IMR-90 (cell line): Measurements from ENCODE around the gene TMEM190. TPM values are rescaled to one million over a fixed set of nuclear protein-coding genes. Genes with fewer than 3 reads are reported as not detected.

Source experiments
- ATAC-seq: fragments of 200-7000 bp; cut with Tn5 transposase; 2 replicates; pipeline ENCODE4 v1.9.1; 2020; ENCODE audit warnings: low read depth, mild to moderate bottlenecking, moderate library complexity
- BruUV-seq: library from RNA; stranded (reverse); fragments of 400-500 nt; replicated peaks from 2 replicates; lab custom pipeline; 2021; lab: Mats Ljungman, UMichigan
- CTCF ChIA-PET: fragments of 300-600 bp; formaldehyde crosslinking; extraction: SDS; loops from one replicate; lab custom pipeline; 2021; ENCODE audit warnings: antibody characterized with exemption; lab: Yijun Ruan, JAX
- POLR2A ChIA-PET: fragments of 300-600 bp; sonication (Branson Sonifier 250); formaldehyde crosslinking; loops from one replicate; lab custom pipeline; 2022; ENCODE audit warnings: antibody characterized with exemption; ENCODE audit not compliant: unreplicated experiment; lab: Charles Lee
- DNase-seq: peaks from one replicate; pipeline ENCODE4 v3.0.0; 2013
- H2AFZ ChIP-seq: replicated peaks from 2 replicates; pipeline ENCODE3; 2013; ENCODE audit warnings: low read length, mild to moderate bottlenecking; ENCODE audit not compliant: poor library complexity
- H2AK5ac ChIP-seq: 2 replicates; pipeline ENCODE4 v1.6.1; 2013; ENCODE audit warnings: low read depth, low read length, inconsistent platforms
- H2AK9ac ChIP-seq: replicated peaks from 2 replicates; pipeline ENCODE3; 2013; ENCODE audit warnings: mild to moderate bottlenecking, low read depth, low read length, moderate library complexity; ENCODE audit not compliant: poor library complexity
- H2BK120ac ChIP-seq: 2 replicates; pipeline ENCODE4 v1.6.1; 2013; ENCODE audit warnings: low read depth, low read length, inconsistent platforms
- H2BK15ac ChIP-seq: 3 replicates; pipeline ENCODE4 v1.6.1; 2013; ENCODE audit warnings: low read depth, low read length, inconsistent platforms
- H2BK20ac ChIP-seq: 2 replicates; pipeline ENCODE4 v1.6.1; 2013; ENCODE audit warnings: low read depth, mild to moderate bottlenecking, inconsistent platforms, low read length, moderate library complexity
- H2BK5ac ChIP-seq: 2 replicates; pipeline ENCODE4 v1.6.1; 2013; ENCODE audit warnings: mild to moderate bottlenecking, low read depth, low read length, inconsistent platforms; ENCODE audit not compliant: poor library complexity, severe bottlenecking
- H3K14ac ChIP-seq: replicated peaks from 2 replicates; pipeline ENCODE4 v1.6.1; 2013; ENCODE audit warnings: low read depth, low read length, inconsistent platforms
- H3K18ac ChIP-seq: 2 replicates; pipeline ENCODE4 v1.6.1; 2013; ENCODE audit warnings: low read depth, low read length, control low read depth
- H3K23ac ChIP-seq: 2 replicates; pipeline ENCODE4 v1.6.1; 2013; ENCODE audit warnings: low read depth, low read length, inconsistent platforms
- H3K27ac ChIP-seq: 2 replicates; pipeline ENCODE4 v1.5.1; 2013; ENCODE audit warnings: mild to moderate bottlenecking, control low read depth, low read length; ENCODE audit not compliant: insufficient read depth
- H3K27me3 ChIP-seq: 2 replicates; pipeline ENCODE4 v1.6.1; 2013; ENCODE audit warnings: low read length; ENCODE audit not compliant: control insufficient read depth, insufficient read depth
- H3K36me3 ChIP-seq: 2 replicates; pipeline ENCODE4 v1.6.1; 2013; ENCODE audit warnings: low read length, mixed read lengths; ENCODE audit not compliant: control insufficient read depth, insufficient read depth
- H3K4ac ChIP-seq: 2 replicates; pipeline ENCODE4 v1.6.1; 2013; ENCODE audit warnings: low read depth, low read length, inconsistent platforms
- H3K4me1 ChIP-seq: 2 replicates; pipeline ENCODE4 v1.6.1; 2013; ENCODE audit warnings: low read length, mixed read lengths; ENCODE audit not compliant: control insufficient read depth, insufficient read depth
- H3K4me2 ChIP-seq: 2 replicates; pipeline ENCODE4 v1.6.1; 2013; ENCODE audit warnings: low read depth, mild to moderate bottlenecking, control low read depth, low read length, moderate library complexity
- H3K4me3 ChIP-seq: 2 replicates; pipeline ENCODE4 v1.5.1; 2013; ENCODE audit warnings: low read depth, mild to moderate bottlenecking, control low read depth, low read length, moderate library complexity; ENCODE audit not compliant: insufficient read depth
- H3K56ac ChIP-seq: 2 replicates; pipeline ENCODE4 v1.6.1; 2013; ENCODE audit warnings: low read length, inconsistent platforms; ENCODE audit not compliant: insufficient read depth; ENCODE audit errors: extremely low read depth
- H3K79me1 ChIP-seq, 2 experiments: 2 replicates each; pipeline ENCODE4 v1.6.1; 2013; ENCODE audit warnings: low read length in 2 of 2, inconsistent platforms in 1 of 2, low read depth in 1 of 2
- H3K9ac ChIP-seq: 2 replicates; pipeline ENCODE4 v1.6.1; 2013; ENCODE audit warnings: low read depth, low read length, control low read depth
- H3K9me1 ChIP-seq: 2 replicates; pipeline ENCODE4 v1.6.1; 2013; ENCODE audit warnings: low read length, inconsistent platforms; ENCODE audit not compliant: insufficient read depth
- H3K9me3 ChIP-seq: 2 replicates; pipeline ENCODE4 v1.6.1; 2013; ENCODE audit warnings: low read length; ENCODE audit not compliant: control insufficient read depth, insufficient read depth
- H4K20me1 ChIP-seq: 2 replicates; pipeline ENCODE4 v1.6.1; 2013; ENCODE audit warnings: low read length, inconsistent platforms; ENCODE audit not compliant: insufficient read depth
- H4K5ac ChIP-seq: 2 replicates; pipeline ENCODE4 v1.6.1; 2013; ENCODE audit warnings: mild to moderate bottlenecking, low read depth, low read length, control low read depth
- H4K8ac ChIP-seq, 2 experiments: 2 replicates each; pipeline ENCODE4 v1.6.1; 2013; ENCODE audit warnings: low read depth in 2 of 2, low read length in 2 of 2, control low read depth in 1 of 2, inconsistent platforms in 1 of 2
- H4K91ac ChIP-seq: 2 replicates; pipeline ENCODE4 v1.6.1; 2013; ENCODE audit warnings: low read depth, low read length, inconsistent platforms; ENCODE audit not compliant: insufficient read depth
- CTCF ChIP-seq: conservative IDR thresholded peaks from 2 replicates; pipeline ENCODE4 v1.5.1; 2012; ENCODE audit warnings: mild to moderate bottlenecking, low read depth, low read length, improper control_type of control experiment
- ELK1 ChIP-seq: fragments of 150-350 bp; IDR thresholded peaks from 2 replicates; pipeline ENCODE4 v1.6.1; 2016; ENCODE audit warnings: low read depth, mild to moderate bottlenecking, low read length, moderate library complexity, borderline replicate concordance
- FOS ChIP-seq: fragments of 150-350 bp; IDR thresholded peaks from 2 replicates; pipeline ENCODE4 v1.6.1; 2016; ENCODE audit warnings: low read depth, low read length
- MAFK ChIP-seq: IDR thresholded peaks from 2 replicates; pipeline ENCODE4 v1.6.1; 2012; ENCODE audit warnings: low read depth, low read length, improper control_type of control experiment
- MXI1 ChIP-seq: IDR thresholded peaks from 2 replicates; pipeline ENCODE4 v1.6.1; 2012; ENCODE audit warnings: low read depth, mild to moderate bottlenecking, low read length, moderate library complexity, borderline replicate concordance
- RAD21 ChIP-seq: IDR thresholded peaks from 2 replicates; pipeline ENCODE4 v1.6.1; 2012; ENCODE audit warnings: low read length, improper control_type of control experiment
- RFX5 ChIP-seq: IDR thresholded peaks from 2 replicates; pipeline ENCODE4 v1.8.0; 2012; ENCODE audit warnings: low read depth, mild to moderate bottlenecking, low read length, moderate library complexity
- WGBS, 2 experiments: methylation state at CpG; one replicate each; pipeline versions ENCODE4 v1.1.5 to v1.1.7; 2013; ENCODE audit warnings: missing lambda C conversion rate in 2 of 2; ENCODE audit not compliant: insufficient read length in 1 of 2; ENCODE audit errors: extremely low coverage in 2 of 2; 5-methylcytosine and 5-hydroxymethylcytosine counted together
- dilution Hi-C: fragments of 300-500 bp; cut with HindIII; formaldehyde crosslinking; loops from one replicate; pipeline ENCODE4 v1.14.3; 2018; ENCODE audit warnings: low sequenced_read_pairs; ENCODE audit not compliant: unreplicated experiment
- in situ Hi-C: fragments of 300-500 bp; cut with MboI; formaldehyde crosslinking; loops from 3 replicates; pipeline ENCODE4 v1.14.3; 2019; ENCODE audit warnings: low sequenced_read_pairs, inconsistent platforms, mixed read lengths
- intact Hi-C: fragments of 100-400 bp; cut with micrococcal nuclease; formaldehyde crosslinking; loops from 2 replicates; pipeline ENCODE4 v1.10.0; 2022
- polyA plus RNA-seq, 3 experiments: library from polyadenylated mRNA; depleted of rRNA; stranded (reverse); fragments of >200 nt; gene quantifications; 2 replicates each; pipeline ENCODE4 v1.2.3, GENCODE V29; 2012; ENCODE audit warnings: low replicate concordance in 1 of 3
- total RNA-seq: library from RNA; depleted of rRNA; stranded (reverse); fragments of >200 nt; gene quantifications from 2 replicates; pipeline ENCODE4 v1.2.3, GENCODE V29; 2012

Gene TMEM190
- total and polyA plus RNA-seq, 2 of the 4 experiments (the other 2 are of a cell fraction): 1.6 TPM; not detected in 1

GRCh38 chr19:55382013-55382412 lies 5.4 kb downstream of the TMEM190 start:
- ChIA-PET CTCF (no interaction called here), POLR2A (no interaction called here)
- no peak overlapping the region for H3K18ac ChIP-seq
- 97 to 98% methylated on average over 3 to 4 of the region's 5 CpGs for WGBS, 2 experiments
- H3K9ac ChIP-seq: no peak overlapping the region
- no peaks in the 10 kb centered on the region for H3K9me3 ChIP-seq
- DNase-seq (no peak), ATAC-seq (no peak)
- no peak overlapping the region; the same call in 1 of the 2 replicates for H4K91ac ChIP-seq
- H3K23ac ChIP-seq: no peak overlapping the region
- H4K20me1 ChIP-seq: peaks cover 13% of the 10 kb centered on the region
- no peak overlapping the region for H3K27ac ChIP-seq
- H3K14ac ChIP-seq: no peak overlapping the region
- dilution Hi-C loops (no loop called here), in situ Hi-C loops (loop anchor here (10.0 kb wide), 1 partner anchor 87 kb away; no protein-coding TSS in a partner anchor), intact Hi-C loops (no loop called here)
- no peak overlapping the region for H2BK15ac ChIP-seq
- H2BK5ac ChIP-seq: no peak overlapping the region
- H3K4me3 ChIP-seq: no peak overlapping the region
- no peak for TF ChIP-seq FOS
- no peak for TF ChIP-seq CTCF
- TF ChIP-seq RAD21: no peak
- TF ChIP-seq RFX5: no peak
- TF ChIP-seq MXI1: no peak
- no peak for TF ChIP-seq MAFK
- no peak for TF ChIP-seq ELK1
- peaks cover 14% of the 10 kb centered on the region for H3K4me1 ChIP-seq
- 0 out of 2 replicates have a peak overlapping the region, but pooled peaks have one; percentile 61 for H2AK5ac ChIP-seq
- no TSS peak for BruUV-seq
- H2AK9ac ChIP-seq: no peak overlapping the region
- peaks cover 6% of the 10 kb centered on the region for H3K36me3 ChIP-seq
- 0 out of 2 replicates have a peak, but pooled peaks cover 4% of the 10 kb centered on the region for H3K9me1 ChIP-seq
- no peak overlapping the region for H2AFZ ChIP-seq
- H3K4ac ChIP-seq: no peak overlapping the region
- peaks cover 14 to 16% of the 10 kb centered on the region in 2 experiments; a peak in 3 of 4 replicates for H3K79me1 ChIP-seq
- no peak overlapping the region for H3K4me2 ChIP-seq
- H3K56ac ChIP-seq: no peak overlapping the region
- no peak overlapping the region for H4K8ac ChIP-seq
- no peaks in the 10 kb centered on the region for H3K27me3 ChIP-seq
- no peak overlapping the region for H2BK120ac ChIP-seq
- no peak overlapping the region for H2BK20ac ChIP-seq
- H4K5ac ChIP-seq: no peak overlapping the region
